HG02885 (cell line): ENCODE data around the gene INPP5A.
"Not testable (repeated sequence)": the region's sequence is repeated elsewhere in the genome, so short reads cannot be mapped to it uniquely, and the experiment has no call there.

Source experiments
- ATAC-seq: cut with Tn5 transposase; IDR thresholded peaks from one replicate; pipeline ENCODE4 v1.9.1; 2021; ENCODE audit warnings: mild to moderate bottlenecking; ENCODE audit not compliant: unreplicated experiment, poor library complexity

Gene INPP5A

DNA sequence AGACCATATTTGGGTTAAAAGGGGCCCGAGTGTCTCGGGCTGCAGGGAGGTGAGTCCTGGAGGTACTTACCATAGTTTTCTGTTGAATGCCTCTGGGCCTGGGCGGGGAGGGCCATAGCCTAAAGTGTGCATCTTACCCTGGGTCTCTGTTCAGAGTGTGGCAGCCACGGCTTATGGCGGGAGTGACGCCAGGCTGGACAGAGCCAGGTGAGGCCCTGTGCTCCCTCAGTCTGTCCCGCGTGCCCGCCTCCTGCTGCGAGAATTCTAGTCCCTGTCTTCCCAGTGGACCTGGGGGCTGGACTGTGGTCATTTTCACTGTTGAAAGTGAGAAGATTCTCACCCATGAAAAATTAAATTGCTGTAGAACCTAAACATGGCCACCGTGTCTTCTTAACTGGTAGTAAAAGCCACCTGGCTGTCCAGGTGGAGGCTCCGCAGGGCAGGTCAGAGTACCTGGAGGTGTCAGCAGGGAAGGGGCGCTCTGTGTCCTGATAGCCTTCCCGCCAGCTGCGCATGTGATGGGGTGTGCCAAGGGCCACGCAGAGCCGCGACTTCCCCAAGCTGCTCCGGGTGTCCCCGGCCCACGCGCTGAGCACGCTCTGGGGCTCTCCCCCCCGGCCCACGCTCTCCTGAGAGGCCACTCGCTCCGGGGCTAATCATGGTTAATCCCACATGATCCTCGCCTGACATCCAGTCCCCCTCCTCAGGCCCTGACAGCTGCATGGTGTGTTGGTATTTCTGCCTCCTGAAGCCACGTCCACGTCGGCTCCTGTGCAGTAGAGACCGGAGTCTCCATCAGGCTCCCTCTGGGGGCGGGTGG is 20.3 kb downstream of the INPP5A start:
- no peak for ATAC-seq

- ATAC-seq = no peak
Measured at GRCh38 chr10:132558516-132559413, 21.2 kb downstream of the INPP5A start.

GRCh38 chr10:132559538-132559937 is 22.0 kb downstream of the INPP5A start:
- ATAC-seq = no peak

DNA sequence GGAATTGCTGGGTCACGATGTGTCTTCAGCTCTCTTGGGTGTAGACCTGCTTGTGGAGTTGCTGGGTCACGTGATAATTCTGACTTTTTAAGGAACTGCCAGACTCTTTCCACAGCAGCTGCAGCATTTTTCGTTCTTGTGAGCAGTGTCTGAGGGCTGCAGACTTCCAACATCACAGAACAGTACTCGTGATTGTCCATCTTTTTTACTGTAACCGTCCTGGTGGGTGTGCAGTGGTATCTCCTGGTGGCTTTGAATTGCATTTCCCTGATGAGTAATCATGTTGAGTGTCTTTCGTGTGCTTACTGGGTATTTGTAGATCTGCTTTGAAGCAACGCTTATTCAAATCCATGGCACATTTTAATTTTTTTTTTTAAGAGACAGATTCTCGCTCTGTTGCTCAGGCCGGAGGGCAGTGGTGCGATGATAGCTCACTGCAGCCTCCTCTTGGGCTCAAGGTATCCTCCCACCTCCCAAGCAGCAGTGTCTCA is 22.7 kb downstream of the INPP5A start:
- ATAC-seq = no peak

DNA sequence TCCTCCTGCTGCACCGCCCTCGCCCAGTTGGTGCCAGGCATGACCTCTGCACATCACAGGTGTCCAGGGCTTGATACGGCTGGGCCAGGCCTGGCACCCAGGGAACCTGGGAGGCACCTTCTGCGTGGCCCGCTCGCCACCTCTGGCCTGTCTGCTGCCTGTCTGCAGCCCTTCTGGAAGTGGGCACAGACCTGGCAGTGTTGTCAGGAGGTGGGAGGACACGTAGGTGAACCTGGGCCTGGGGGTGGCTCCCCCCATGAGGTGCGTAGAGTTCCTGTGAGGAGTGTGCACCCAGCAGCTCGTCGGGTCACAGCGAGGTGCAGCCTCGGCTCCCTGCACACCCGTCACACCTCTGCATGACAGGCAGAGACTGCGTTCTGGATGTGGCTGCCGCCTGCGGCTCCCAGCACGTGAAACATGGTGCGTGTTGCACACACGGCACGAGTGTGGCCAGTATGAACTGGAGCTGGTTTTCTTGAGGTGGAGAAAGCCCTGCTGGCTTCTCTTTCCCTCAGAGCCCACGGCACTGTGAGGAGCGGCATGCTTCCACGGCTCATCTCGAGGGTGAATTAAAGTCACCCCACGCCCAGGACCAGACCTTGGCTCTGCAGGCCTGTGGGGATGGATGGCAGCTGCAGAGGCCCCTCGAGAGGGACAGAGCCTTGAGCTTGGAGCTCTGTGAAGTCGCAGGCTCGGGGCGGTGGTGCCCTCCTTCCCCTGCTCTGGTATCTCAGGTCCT is 24.8 kb downstream of the INPP5A start:
- ATAC-seq = no peak

DNA sequence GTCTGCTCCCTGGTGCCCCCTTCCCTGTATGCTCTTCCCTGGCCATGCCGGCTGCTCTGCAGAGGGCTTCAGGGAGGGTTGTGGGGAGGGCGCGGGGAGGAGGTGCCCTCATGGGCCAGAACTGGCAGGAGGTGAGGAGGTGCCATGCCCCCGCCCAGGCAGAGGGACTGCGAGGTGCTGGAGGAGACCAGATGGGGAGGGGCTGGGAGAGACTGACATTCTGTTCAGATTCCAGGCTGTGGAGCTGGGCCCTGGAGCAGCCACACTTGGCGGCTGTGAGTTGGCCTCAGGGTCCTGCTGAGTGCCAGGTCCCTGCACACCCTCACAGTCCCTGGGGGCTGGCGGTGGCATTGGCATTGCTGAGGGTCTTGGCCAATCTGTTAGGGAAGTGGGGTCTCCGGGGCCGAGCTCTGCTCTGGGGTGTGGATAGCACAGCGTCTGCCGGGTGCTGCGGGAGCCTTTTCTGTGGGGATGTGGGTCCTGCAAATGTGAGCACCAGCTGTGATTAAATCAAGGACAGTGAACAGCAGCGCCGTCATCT is 25.4 kb downstream of the INPP5A start:
- ATAC-seq = no peak

DNA sequence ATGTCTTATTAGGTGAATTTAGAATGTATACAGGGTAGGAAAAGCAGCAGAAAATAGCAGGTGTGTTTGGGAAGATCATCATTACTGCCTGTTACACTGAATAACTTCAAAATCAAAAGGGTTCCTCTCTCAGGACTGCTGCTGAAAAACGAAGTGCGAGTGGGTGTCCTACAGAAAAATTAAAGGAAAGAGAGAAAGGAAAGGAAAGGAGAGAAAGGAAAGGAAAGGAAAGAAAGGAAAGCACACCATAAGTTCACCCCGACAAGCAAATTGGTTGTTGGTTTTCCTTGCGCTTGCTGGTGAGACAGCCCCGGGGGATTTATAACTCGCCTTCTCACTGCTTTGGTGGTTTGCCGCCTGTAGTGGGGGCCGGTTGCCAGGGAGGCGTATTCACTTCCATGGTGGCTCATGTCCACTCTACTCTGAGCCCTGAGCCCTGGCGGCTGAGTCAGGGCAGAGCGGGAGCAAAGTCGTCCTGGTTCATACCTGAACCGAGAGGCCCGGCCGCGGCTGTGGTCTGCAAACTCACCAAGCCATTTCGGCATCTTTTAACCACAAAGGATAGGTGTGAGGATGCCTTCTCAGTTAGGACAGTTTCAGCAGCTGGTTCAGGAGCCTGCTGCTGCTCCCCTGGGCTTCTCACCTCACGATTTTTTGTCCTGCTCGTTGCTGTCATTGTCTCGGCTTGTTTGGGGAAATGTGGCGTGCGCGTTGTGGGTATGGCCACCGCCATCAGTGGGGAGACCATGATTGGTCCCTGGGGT is 26.1 kb downstream of the INPP5A start:
- peak; percentile 83 for ATAC-seq

GRCh38 chr10:132564249-132564605 is 26.6 kb downstream of the INPP5A start:
- ATAC-seq = no peak

- no peak for ATAC-seq
Measured at GRCh38 chr10:132564690-132565089, 27.1 kb downstream of the INPP5A start.

- ATAC-seq = no peak
Measured at GRCh38 chr10:132565516-132566209, 28.1 kb downstream of the INPP5A start.

- ATAC-seq = no peak
Measured at GRCh38 chr10:132566892-132567291, 29.3 kb downstream of the INPP5A start.

- no peak for ATAC-seq
Measured at GRCh38 chr10:132570265-132570664, 32.7 kb downstream of the INPP5A start.

DNA sequence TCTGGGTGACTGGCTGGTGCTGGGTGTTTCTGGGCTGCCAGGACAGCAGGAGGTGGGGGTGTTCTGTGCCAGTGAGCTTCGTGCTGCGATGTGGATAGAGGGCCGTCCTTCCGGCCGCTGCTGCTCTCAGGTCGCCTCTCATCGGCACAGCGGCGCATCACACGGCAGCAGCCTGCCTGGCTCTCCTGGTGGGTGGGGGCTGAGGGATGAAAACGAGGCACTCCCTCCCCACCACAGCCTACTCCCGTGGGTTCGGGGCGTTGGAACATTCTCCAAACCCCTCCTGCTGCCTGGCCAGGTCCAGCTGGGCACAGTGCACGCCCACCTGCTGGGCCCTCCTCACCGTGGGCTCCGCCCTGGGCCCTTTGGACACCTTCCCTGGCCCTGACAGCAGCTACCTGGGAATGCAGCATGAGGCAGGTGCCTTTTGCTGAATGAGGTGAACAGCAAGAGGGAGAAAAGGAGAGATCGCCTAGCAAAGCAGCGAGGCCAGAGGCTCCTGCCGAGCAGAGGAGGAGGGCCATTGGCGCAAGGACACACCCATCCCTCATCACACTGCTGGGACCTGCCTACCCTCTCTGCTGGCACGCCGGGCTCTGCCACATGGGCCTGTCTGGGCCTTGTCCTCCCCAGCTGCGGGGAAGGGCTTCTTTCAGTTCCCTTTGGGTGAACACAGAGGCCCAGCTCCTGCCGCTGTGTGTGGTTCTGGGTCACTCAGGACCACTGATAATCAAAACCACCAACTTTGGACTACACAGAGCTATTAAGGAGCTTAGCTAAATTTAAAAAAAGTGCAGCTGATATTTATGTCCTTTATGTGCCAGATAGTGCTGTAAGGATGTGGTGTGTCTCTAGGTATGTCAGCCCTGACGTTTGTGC is 33.4 kb downstream of the INPP5A start:
- peak; percentile 38 for ATAC-seq

DNA sequence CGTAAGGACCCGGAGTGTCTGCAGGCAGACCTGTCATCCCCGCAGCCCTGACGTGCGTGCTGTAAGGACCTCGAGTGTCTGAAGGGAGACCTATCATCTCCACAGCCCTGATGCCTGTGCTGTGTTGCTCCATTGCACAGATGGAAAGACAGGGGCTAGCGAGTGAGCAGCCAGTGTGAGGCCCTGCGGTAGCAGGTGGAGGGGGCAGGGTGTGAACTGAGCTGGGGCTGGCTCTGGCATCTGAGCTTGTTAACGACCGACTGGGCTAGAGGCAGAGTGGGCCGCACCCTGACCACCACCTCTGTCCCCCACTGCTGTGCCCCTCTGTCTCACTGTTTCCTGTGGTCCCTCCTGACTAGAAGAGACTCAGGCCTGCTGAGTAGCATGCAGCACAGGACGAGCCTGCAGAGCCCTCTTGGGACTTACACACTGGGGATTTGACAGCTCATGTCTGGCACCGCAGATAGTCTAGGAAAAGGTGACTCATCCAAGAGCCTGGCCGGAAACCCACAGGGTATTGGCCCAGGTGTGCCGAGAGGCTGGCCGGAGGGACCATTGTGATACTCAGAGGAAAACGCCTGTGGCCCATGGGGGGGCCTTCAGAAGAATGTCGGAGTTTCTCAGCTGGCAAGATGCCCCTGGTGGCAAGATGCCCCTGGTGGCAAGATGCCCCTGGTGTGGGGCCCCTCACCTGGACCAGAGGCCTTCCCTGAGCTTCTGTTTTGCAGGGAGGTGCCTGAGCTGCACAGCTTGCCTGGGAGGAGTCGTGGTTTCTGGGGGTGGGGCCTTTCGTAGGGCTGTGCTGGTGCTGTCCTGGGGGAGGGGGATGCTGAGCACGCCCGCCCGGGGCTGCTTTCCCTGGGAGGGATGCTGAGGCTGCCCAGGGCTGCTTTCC is 34.3 kb downstream of the INPP5A start:
- peak; percentile 76 for ATAC-seq

GRCh38 chr10:132572545-132572937 is 35.0 kb downstream of the INPP5A start:
- ATAC-seq = no peak

GRCh38 chr10:132572946-132573345 is 35.4 kb downstream of the INPP5A start:
- not testable (repeated sequence) for ATAC-seq

DNA sequence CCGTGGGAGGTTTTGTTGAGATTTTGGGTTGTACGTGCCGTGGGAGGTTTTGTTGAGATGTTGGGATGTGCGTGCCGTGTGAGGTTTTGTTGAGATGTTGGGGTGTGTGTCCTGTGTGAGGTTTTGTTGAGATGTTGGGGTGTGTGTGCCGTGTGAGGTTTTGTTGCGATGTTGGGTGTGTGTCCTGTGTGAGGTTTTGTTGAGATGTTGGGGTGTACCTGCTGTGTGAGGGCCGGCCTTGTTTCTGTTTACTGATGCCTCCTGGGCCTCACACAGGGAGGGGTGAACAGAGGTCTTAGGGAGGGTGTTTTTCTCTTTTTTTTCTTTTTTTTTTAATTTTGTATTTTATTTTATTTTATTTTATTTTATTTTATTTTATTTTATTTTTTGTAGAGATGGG is 36.7 kb downstream of the INPP5A start:
- ATAC-seq = no peak
